ENCODE data around the gene CYP39A1.

GRCh38 chr6:46652603-46653438 is at the start of gene CYP39A1, which contains the start of gene SLC25A27:
- TF ChIP-seq CTCF (IDR thresholded peaks at IDR 0.05; ENCODE audit: low read length) (no peak), EZH2 (IDR thresholded peaks at IDR 0.05; ENCODE audit: borderline replicate concordance, low read length) (no peak)

All from OCI-LY1 (cell line).